GM12891 (cell line): Measurements from ENCODE around the gene UBE2I.

Experiments used
- DNase-seq: peaks from one replicate; pipeline ENCODE4 v3.0.0; 2011; ENCODE audit warnings: low spot score; ENCODE audit not compliant: insufficient read length
- FAIRE-seq: peaks from 2 replicates; lab custom pipeline; 2011; peaks lifted over from hg19 to GRCh38; lab: Jason Lieb, UNC
- PAX5 ChIP-seq: IDR thresholded peaks from 2 replicates; pipeline ENCODE4 v1.6.1; 2011; ENCODE audit warnings: low read length, moderate library complexity, mild to moderate bottlenecking; ENCODE audit not compliant: insufficient read depth, severe bottlenecking
- POLR2A ChIP-seq: IDR thresholded peaks from 2 replicates; pipeline ENCODE4 v1.6.1; 2011; ENCODE audit warnings: low read depth, low read length, control low read depth
- POLR2AphosphoS5 ChIP-seq: IDR thresholded peaks from 2 replicates; pipeline ENCODE4 v1.6.1; 2011; ENCODE audit warnings: low read depth, low read length, control low read depth
- POU2F2 ChIP-seq: IDR thresholded peaks from 2 replicates; pipeline ENCODE4 v1.6.1; 2011; ENCODE audit warnings: low read depth, mild to moderate bottlenecking, control low read depth, low read length, moderate library complexity
- SPI1 ChIP-seq: IDR thresholded peaks from 2 replicates; pipeline ENCODE4 v1.6.1; 2011; ENCODE audit warnings: low read depth, low read length, control low read depth
- TAF1 ChIP-seq: IDR thresholded peaks from 2 replicates; pipeline ENCODE4 v1.6.1; 2011; ENCODE audit warnings: low read depth, low read length, control low read depth

The UBE2I gene

DNA sequence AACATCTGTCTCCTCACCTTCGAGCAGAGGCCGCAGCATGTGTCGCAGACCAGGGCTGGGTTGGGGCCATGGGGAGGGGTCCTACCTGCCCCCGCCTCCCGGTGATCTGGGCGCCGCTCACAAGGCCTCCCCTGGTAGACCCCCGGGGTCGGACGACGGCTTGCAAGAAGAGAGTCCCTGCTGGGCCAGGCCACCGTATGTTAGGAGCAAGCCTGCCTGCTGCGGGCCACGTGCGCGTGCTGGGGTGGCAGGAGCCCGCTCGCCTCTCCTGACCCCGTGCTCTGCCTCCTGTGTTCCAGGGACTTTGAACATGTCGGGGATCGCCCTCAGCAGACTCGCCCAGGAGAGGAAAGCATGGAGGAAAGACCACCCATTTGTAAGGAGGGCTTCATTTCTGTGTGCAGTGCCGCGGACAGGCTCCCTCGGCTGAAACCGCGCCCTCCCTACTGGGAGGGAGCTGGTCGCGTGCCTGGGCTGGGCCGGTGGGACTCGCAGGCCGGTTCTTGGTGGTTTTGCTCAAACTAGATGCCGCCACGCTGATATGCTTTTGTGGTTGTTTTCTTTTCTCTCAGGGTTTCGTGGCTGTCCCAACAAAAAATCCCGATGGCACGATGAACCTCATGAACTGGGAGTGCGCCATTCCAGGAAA is 4.4 kb downstream of the UBE2I start:
- FAIRE-seq (no peak), DNase-seq (no peak)
- TF ChIP-seq PAX5 (no peak), TAF1 (no peak), SPI1 (no peak), POU2F2 (no peak), POLR2A (0 out of 2 replicates have a peak, but pooled peaks have one; percentile 18), POLR2AphosphoS5 (no peak)

DNA sequence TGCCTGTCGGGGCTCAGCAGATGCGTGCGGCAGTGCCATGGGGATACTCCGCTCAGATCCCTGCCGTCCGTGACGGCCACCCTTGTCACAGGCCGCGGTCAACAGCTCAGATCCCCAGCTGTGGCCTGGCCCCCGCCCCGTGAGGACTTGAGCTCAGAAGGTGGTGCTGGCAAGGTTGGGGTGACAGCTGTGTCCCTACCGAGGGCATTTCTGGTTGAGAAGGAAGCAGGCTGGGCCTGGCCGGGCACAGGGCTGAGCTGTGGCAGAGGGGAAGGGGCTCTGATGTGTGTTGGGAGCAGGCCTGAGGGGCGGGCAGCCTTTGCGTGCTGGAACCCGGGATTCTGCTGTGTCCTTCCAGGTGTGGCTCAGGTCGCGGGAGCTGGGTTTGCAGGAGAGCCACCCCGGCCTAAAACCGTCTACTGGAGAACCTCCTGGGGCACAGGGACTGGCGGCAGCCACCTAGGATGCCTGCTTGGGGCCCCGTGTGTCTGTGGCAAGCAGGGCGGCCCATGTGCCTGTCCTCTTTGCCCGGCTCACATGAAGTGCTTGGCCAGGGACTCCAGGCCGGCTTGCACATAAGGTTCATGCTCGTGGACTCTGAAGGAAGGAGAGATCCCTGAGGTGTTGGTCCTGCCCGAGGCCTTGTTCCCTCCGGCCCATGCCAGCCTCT is 5.1 kb downstream of the UBE2I start:
- no peak for DNase-seq
- FAIRE-seq: no peak
- TF ChIP-seq TAF1 (no peak), POLR2A (0 out of 2 replicates have a peak, but pooled peaks have one; percentile 15), POU2F2 (no peak), POLR2AphosphoS5 (peak; percentile 53)

GRCh38 chr16:1315081-1316032 is 5.9 kb downstream of the UBE2I start:
- FAIRE-seq: no peak

DNA sequence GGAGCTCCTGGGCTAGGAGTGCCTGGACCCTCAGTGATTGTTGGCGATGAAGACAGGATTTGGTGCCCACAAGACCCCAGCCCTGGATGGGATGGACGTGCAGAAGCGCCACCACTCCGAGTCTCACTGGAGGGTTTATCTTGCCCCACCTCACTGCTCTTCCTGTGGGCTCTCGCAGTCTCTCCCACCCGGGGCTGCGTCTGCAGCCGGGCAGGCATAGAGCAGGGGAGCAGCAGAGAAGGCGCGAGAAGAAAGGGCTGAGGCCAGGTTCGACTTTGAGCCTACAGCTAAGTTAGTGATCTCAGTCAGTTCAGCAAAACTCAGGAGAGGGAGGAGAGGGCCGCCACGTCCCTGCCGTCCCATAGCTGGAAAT is 6.6 kb downstream of the UBE2I start:
- FAIRE-seq (no peak), DNase-seq (no peak)
- no peak for TF ChIP-seq POU2F2
- no peak for TF ChIP-seq SPI1
- TF ChIP-seq POLR2AphosphoS5: 0 out of 2 replicates have a peak, but pooled peaks have one; percentile 24
- TF ChIP-seq PAX5: no peak
- no peak for TF ChIP-seq POLR2A
- TF ChIP-seq TAF1: no peak

More at GRCh38 chr16:1315081-1316032, 5.9 kb downstream of the UBE2I start:
- TF ChIP-seq POLR2AphosphoS5 (peak; percentile 21; the same call in 1 of the 2 replicates), TAF1 (no peak)
- DNase-seq: no peak

GRCh38 chr16:1317479-1318267 is 8.2 kb downstream of the UBE2I start:
- FAIRE-seq (no peak), DNase-seq (no peak)
- TF ChIP-seq SPI1 (no peak), PAX5 (no peak), TAF1 (no peak), POLR2AphosphoS5 (peak; percentile 68; the same call in 1 of the 2 replicates), POU2F2 (no peak), POLR2A (peak; percentile 58; the same call in 1 of the 2 replicates)

GRCh38 chr16:1318268-1318545 is 8.8 kb downstream of the UBE2I start:
- DNase-seq (no peak), FAIRE-seq (no peak)
- TF ChIP-seq POU2F2: no peak
- no peak for TF ChIP-seq POLR2AphosphoS5

GRCh38 chr16:1319041-1319440 is 9.6 kb downstream of the UBE2I start:
- no peak for FAIRE-seq
- TF ChIP-seq POLR2AphosphoS5 (peak; percentile 76), POLR2A (0 out of 2 replicates have a peak, but pooled peaks have one; percentile 40), PAX5 (no peak)
- no peak for DNase-seq

GRCh38 chr16:1320097-1320496 is 10.7 kb downstream of the UBE2I start:
- no peak for FAIRE-seq
- TF ChIP-seq SPI1 (no peak), TAF1 (no peak), PAX5 (no peak), POLR2AphosphoS5 (no peak), POLR2A (no peak), POU2F2 (no peak)
- no peak for DNase-seq

- no peak for DNase-seq
- TF ChIP-seq POLR2A (no peak), SPI1 (no peak), POLR2AphosphoS5 (no peak; the same call in none of the 2 replicates), PAX5 (no peak), POU2F2 (no peak), TAF1 (no peak)
- FAIRE-seq: no peak
These were observed 11.3 kb downstream of the UBE2I start for GRCh38 chr16:1320658-1321240.
